Lower leg skin (tissue), 4 donors: Measurements from ENCODE around the gene PMEPA1. TPM values are rescaled to one million over a fixed set of nuclear protein-coding genes. Genes with fewer than 3 reads are reported as not detected.

Experiments used
- DNase-seq, 2 donors: peaks; one replicate each; pipeline ENCODE4 v3.0.0-alpha.2; 2019; ENCODE audit warnings: low spot score in 2 of 2
- H3K4me3 ChIP-seq: fragments of 200-600 bp; sonication (generic); 2 replicates; pipeline ENCODE4 v1.5.1; 2017; ENCODE audit warnings: mild to moderate bottlenecking, low read depth; ENCODE audit not compliant: poor library complexity, severe bottlenecking
- POLR2A ChIP-seq, 2 donors: fragments of 450-650 bp; IDR thresholded peaks; one replicate each; pipeline ENCODE4 v1.6.1; 2016 to 2017; ENCODE audit warnings: antibody characterized with exemption in 2 of 2, mild to moderate bottlenecking in 1 of 2, moderate library complexity in 1 of 2
- WGBS, 2 donors: methylation state at CpG; one replicate each; pipeline ENCODE4 v1.1.5; 2018; 5-methylcytosine and 5-hydroxymethylcytosine counted together
- intact Hi-C: fragments of 100-400 bp; cut with DNase I; formaldehyde crosslinking; loops from one replicate; pipeline ENCODE4 v1.15.0; 2023; ENCODE audit warnings: low total_unique reads
- total RNA-seq, 4 donors: library from RNA; depleted of rRNA; stranded (reverse); fragments of >200 nt; gene quantifications; one replicate each; pipeline ENCODE4 v1.1.0, GENCODE V29; 2016
- TF ChIP-seq, protein P1 (sequence below), 3 donors: fragments of 450-650 bp; IDR thresholded peaks; one replicate each; pipeline ENCODE4 v1.5.1; 2016; ENCODE audit warnings: antibody characterized with exemption in 3 of 3, mild to moderate bottlenecking in 3 of 3, moderate library complexity in 2 of 3

The PMEPA1 gene
- total RNA-seq, 4 donors from 2014 or later: 4.3 to 22.1 (median 11.8) TPM

DNA sequence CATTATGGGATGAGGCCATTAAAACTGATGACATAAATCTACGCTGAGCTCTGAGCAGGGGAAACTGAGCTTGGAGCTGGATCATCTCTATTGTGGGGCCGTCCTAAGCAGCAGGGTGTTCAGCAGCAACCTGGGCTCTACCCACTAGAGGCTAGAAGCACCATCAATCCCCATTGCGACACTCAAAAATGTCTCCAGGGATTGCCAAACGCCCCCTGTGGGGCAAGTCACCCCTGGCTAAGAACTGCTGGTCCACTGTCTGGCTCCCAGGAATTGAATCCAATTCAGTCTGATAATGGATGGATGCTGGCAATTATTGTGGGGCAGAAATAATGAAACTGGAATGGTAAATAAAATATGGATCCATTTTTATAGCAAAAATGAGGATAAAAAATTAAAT lies 38.2 kb downstream of the PMEPA1 start:
- intact Hi-C loops: no loop called here
- H3K4me3 ChIP-seq: no peak overlapping the region
- TF ChIP-seq, protein P1, sequence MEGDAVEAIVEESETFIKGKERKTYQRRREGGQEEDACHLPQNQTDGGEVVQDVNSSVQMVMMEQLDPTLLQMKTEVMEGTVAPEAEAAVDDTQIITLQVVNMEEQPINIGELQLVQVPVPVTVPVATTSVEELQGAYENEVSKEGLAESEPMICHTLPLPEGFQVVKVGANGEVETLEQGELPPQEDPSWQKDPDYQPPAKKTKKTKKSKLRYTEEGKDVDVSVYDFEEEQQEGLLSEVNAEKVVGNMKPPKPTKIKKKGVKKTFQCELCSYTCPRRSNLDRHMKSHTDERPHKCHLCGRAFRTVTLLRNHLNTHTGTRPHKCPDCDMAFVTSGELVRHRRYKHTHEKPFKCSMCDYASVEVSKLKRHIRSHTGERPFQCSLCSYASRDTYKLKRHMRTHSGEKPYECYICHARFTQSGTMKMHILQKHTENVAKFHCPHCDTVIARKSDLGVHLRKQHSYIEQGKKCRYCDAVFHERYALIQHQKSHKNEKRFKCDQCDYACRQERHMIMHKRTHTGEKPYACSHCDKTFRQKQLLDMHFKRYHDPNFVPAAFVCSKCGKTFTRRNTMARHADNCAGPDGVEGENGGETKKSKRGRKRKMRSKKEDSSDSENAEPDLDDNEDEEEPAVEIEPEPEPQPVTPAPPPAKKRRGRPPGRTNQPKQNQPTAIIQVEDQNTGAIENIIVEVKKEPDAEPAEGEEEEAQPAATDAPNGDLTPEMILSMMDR (IDR thresholded peaks at IDR 0.05): no peak
- TF ChIP-seq POLR2A (IDR thresholded peaks at IDR 0.05): no peak
- no peak for DNase-seq
- 78 to 88% methylated on average over 4 of the region's 4 CpGs for WGBS, 2 donors

- DNase-seq: no peak
- intact Hi-C loops: no loop called here
- H3K4me3 ChIP-seq: no peak overlapping the region
- WGBS, 2 donors: 84 to 92% methylated on average over 10 of the region's 10 CpGs
- no peak for TF ChIP-seq POLR2A (IDR thresholded peaks at IDR 0.05)
- TF ChIP-seq, protein P1 (IDR thresholded peaks at IDR 0.05): no peak
Measured at GRCh38 chr20:57671072-57671391, 38.8 kb downstream of the PMEPA1 start.

- no peak for DNase-seq
- H3K4me3 ChIP-seq: no peak overlapping the region
- 64 to 67% methylated on average over 21 of the region's 21 CpGs for WGBS, 2 donors
- intact Hi-C loops: no loop called here
- TF ChIP-seq, protein P1 (IDR thresholded peaks at IDR 0.05): no peak
- no peak for TF ChIP-seq POLR2A (IDR thresholded peaks at IDR 0.05)
Measured at GRCh38 chr20:57670288-57671071, 39.3 kb downstream of the PMEPA1 start.

DNA sequence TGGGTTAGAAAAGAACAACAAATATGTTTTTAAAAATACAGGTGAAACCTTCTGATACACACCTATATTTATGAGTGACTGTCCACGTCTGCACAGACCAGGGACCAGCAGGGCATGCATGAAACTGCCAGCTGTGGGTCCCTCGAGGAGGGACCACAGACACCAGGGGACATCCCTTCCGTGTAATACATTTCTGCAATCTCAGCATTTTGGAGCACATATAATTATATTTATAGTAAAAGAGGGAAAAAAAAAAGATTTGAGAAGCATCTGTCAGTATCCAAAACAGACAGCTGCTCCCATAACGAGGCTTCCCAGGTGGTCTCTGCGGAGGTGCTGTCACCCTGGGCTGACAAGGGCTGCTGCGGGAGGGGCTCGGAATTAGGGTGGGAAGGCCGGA lies 40.2 kb downstream of the PMEPA1 start:
- no peak overlapping the region for H3K4me3 ChIP-seq
- DNase-seq: no peak
- no peak for TF ChIP-seq POLR2A (IDR thresholded peaks at IDR 0.05)
- TF ChIP-seq, protein P1 (IDR thresholded peaks at IDR 0.05): no peak
- intact Hi-C loops: no loop called here
- WGBS, 2 donors: 89 to 90% methylated on average over 8 of the region's 8 CpGs

DNA sequence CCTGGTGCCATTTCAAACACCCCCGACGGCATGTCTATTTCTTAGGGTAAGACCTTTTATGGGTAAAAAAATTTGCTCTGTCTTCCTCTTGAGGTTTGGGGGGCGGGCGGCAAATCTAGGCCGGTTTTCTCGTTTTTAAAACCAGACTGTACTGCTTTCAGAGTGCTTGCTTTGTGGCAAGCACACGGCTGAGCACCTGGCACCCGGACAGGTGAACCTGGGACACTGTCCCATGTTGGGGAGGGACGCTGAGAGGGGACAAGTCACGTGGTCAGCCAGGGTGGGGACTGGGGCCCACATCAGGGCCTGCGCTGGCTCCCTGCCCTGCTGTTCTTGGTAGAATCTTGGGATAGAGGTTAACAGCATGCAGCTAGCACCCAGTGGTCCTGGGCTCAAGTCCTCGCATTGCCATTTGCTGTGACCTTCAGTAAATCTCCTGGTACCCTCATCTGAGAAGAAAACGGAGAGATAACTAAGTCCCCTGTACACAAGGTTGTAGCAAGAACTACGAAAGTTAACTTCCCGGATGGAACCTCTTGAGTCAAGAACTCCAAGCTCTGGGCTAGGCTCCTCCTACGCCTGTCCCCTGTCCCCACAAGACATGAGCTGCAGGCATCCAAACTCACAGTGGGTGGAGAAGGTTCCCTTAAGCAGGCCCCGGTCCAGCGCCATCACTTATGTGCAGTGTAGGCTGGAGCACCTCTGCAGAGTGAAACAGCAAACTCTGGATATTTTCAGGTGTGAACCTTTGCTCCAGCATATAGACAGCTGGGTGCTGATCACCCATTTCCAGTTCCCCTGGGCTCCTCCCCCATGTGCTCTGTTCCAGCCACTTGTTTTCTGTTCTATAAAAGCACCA lies 41.7 kb downstream of the PMEPA1 start:
- no peak overlapping the region for H3K4me3 ChIP-seq
- 85 to 86% methylated on average over 18 of the region's 18 CpGs for WGBS, 2 donors
- no peak for TF ChIP-seq POLR2A (IDR thresholded peaks at IDR 0.05)
- TF ChIP-seq, protein P1 (IDR thresholded peaks at IDR 0.05): no peak
- intact Hi-C loops: no loop called here
- no peak for DNase-seq
